Measurements from ENCODE around the gene ATG101. TPM values are rescaled to one million over a fixed set of nuclear protein-coding genes. Genes with fewer than 3 reads are reported as not detected.

Gene ATG101
- total and polyA plus RNA-seq, 9 of the 15 experiments (the other 6 are each of a cell fraction or from before 2014, with no cell fraction given) = 2.9 to 52.4 (median 29.7) TPM

DNA sequence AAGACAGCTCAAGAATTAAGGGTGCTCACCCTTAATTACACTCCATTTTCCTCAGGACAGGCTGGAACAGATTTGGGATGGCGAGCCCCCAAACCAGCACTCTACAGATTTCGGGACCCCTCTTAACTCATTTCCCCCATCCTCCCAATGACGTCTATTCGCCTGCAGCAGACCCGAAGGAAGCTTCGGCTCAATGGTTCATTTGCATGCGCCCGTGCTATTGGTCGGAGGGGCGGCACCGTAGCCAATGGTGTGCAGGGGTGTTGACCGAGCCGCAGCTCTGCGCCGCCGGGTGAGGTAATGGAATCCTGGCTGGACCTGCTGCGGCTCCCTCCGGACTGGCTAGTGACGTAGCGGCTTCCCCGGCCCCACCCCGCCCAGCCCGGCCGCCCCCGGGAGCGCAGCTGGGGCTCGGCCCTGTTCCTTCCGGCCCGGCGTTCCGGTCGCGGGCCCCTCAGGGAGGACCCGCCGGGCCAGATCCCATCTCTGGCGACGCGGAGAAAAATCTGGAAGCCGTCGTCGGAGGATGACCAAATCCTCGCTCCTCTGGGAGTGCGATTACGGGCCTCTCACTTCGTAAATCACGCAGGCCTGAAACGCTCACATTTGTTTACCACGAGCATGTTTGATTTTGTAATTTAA lies 36.9 kb upstream of the ATG101 start (continued):
- no peak for TF ChIP-seq MCM5 (IDR thresholded peaks at IDR 0.05; ENCODE audit: low read depth)
- peak; percentile 79 for TF ChIP-seq CREB1 (IDR thresholded peaks at IDR 0.05)
- peak; percentile 79; the same call in 1 of the 2 replicates for TF ChIP-seq CREB1 (CRISPR knock-in tag; IDR thresholded peaks at IDR 0.05)
- TF ChIP-seq, protein P1, sequence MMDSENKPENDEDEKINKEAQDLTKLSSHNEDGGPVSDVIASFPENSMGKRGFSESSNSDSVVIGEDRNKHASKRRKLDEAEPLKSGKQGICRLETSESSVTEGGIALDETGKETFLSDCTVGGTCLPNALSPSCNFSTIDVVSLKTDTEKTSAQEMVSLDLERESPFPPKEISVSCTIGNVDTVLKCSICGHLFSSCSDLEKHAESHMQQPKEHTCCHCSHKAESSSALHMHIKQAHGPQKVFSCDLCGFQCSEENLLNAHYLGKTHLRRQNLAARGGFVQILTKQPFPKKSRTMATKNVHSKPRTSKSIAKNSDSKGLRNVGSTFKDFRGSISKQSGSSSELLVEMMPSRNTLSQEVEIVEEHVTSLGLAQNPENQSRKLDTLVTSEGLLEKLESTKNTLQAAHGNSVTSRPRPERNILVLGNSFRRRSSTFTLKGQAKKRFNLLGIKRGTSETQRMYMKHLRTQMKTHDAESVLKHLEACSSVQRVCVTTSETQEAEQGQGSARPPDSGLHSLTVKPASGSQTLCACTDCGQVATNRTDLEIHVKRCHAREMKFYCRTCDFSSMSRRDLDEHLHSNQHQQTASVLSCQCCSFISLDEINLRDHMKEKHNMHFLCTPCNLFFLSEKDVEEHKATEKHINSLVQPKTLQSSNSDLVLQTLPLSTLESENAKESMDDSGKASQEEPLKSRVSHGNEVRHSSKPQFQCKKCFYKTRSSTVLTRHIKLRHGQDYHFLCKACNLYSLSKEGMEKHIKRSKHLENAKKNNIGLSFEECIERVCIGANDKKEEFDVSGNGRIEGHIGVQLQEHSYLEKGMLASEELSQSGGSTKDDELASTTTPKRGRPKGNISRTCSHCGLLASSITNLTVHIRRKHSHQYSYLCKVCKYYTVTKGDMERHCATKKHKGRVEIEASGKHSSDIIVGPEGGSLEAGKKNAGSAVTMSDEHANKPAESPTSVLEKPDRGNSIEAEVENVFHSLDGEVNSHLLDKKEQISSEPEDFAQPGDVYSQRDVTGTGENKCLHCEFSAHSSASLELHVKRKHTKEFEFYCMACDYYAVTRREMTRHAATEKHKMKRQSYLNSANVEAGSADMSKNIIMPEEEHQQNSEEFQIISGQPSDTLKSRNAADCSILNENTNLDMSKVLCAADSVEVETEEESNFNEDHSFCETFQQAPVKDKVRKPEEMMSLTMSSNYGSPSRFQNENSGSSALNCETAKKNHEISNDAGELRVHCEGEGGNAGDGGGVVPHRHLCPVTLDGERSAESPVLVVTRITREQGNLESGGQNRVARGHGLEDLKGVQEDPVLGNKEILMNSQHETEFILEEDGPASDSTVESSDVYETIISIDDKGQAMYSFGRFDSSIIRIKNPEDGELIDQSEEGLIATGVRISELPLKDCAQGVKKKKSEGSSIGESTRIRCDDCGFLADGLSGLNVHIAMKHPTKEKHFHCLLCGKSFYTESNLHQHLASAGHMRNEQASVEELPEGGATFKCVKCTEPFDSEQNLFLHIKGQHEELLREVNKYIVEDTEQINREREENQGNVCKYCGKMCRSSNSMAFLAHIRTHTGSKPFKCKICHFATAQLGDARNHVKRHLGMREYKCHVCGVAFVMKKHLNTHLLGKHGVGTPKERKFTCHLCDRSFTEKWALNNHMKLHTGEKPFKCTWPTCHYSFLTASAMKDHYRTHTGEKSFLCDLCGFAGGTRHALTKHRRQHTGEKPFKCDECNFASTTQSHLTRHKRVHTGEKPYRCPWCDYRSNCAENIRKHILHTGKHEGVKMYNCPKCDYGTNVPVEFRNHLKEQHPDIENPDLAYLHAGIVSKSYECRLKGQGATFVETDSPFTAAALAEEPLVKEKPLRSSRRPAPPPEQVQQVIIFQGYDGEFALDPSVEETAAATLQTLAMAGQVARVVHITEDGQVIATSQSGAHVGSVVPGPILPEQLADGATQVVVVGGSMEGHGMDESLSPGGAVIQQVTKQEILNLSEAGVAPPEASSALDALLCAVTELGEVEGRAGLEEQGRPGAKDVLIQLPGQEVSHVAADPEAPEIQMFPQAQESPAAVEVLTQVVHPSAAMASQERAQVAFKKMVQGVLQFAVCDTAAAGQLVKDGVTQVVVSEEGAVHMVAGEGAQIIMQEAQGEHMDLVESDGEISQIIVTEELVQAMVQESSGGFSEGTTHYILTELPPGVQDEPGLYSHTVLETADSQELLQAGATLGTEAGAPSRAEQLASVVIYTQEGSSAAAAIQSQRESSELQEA (IDR thresholded peaks at IDR 0.05; ENCODE audit: low read depth) = no peak
- peak; percentile 28; the same call in 1 of the 2 replicates for TF ChIP-seq SP1 (CRISPR knock-in tag; IDR thresholded peaks at IDR 0.05)
- TF ChIP-seq ZNF780A (CRISPR knock-in tag; IDR thresholded peaks at IDR 0.05) = no peak
- peak in 1 of 2 experiments; percentile 57; a peak in 1 of 4 replicates for TF ChIP-seq SRF (CRISPR knock-in tag; IDR thresholded peaks at IDR 0.05)
- no peak for TF ChIP-seq NCOA4 (IDR thresholded peaks at IDR 0.05; ENCODE audit: partially characterized antibody)
- no peak for TF ChIP-seq NCOA2 (IDR thresholded peaks at IDR 0.05; ENCODE audit: partially characterized antibody in 2 of 2)
- TF ChIP-seq ZNF175 (CRISPR knock-in tag; IDR thresholded peaks at IDR 0.05; ENCODE audit: low read depth) = 0 out of 2 replicates have a peak, but pooled peaks have one; percentile 70
- no peak for TF ChIP-seq ELF4 (CRISPR knock-in tag; IDR thresholded peaks at IDR 0.05)
- no peak for TF ChIP-seq HNRNPL (IDR thresholded peaks at IDR 0.05; ENCODE audit: low read depth, low read length)
- TF ChIP-seq MTA1 (IDR thresholded peaks at IDR 0.05; ENCODE audit: borderline replicate concordance) = no peak
- TF ChIP-seq, protein P2, sequence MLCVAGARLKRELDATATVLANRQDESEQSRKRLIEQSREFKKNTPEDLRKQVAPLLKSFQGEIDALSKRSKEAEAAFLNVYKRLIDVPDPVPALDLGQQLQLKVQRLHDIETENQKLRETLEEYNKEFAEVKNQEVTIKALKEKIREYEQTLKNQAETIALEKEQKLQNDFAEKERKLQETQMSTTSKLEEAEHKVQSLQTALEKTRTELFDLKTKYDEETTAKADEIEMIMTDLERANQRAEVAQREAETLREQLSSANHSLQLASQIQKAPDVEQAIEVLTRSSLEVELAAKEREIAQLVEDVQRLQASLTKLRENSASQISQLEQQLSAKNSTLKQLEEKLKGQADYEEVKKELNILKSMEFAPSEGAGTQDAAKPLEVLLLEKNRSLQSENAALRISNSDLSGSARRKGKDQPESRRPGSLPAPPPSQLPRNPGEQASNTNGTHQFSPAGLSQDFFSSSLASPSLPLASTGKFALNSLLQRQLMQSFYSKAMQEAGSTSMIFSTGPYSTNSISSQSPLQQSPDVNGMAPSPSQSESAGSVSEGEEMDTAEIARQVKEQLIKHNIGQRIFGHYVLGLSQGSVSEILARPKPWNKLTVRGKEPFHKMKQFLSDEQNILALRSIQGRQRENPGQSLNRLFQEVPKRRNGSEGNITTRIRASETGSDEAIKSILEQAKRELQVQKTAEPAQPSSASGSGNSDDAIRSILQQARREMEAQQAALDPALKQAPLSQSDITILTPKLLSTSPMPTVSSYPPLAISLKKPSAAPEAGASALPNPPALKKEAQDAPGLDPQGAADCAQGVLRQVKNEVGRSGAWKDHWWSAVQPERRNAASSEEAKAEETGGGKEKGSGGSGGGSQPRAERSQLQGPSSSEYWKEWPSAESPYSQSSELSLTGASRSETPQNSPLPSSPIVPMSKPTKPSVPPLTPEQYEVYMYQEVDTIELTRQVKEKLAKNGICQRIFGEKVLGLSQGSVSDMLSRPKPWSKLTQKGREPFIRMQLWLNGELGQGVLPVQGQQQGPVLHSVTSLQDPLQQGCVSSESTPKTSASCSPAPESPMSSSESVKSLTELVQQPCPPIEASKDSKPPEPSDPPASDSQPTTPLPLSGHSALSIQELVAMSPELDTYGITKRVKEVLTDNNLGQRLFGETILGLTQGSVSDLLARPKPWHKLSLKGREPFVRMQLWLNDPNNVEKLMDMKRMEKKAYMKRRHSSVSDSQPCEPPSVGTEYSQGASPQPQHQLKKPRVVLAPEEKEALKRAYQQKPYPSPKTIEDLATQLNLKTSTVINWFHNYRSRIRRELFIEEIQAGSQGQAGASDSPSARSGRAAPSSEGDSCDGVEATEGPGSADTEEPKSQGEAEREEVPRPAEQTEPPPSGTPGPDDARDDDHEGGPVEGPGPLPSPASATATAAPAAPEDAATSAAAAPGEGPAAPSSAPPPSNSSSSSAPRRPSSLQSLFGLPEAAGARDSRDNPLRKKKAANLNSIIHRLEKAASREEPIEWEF (CRISPR knock-in tag; IDR thresholded peaks at IDR 0.05) = no peak
- TF ChIP-seq ESRRA (IDR thresholded peaks at IDR 0.05; ENCODE audit: borderline replicate concordance, low read depth) = no peak; the same call in 1 of the 2 replicates
- no peak for TF ChIP-seq ZNF785 (CRISPR knock-in tag; IDR thresholded peaks at IDR 0.05)

Measured in K562 (cell line).